22Rv1 (cell line): ENCODE measurements around the gene CEACAM20.

Experiments used
- CTCF ChIP-seq: fragments of 450-650 bp; IDR thresholded peaks from 2 replicates; pipeline ENCODE4 v1.5.1; 2017; ENCODE audit warnings: mild to moderate bottlenecking
- ZFX ChIP-seq: fragments of 450-650 bp; IDR thresholded peaks from 2 replicates; pipeline ENCODE4 v1.6.1; 2017; ENCODE audit warnings: antibody characterized with exemption, borderline replicate concordance

GRCh38 chr19:44570603-44570983, 41.1 kb upstream of the CEACAM20 start:
- TF ChIP-seq CTCF: no peak
- no peak for TF ChIP-seq ZFX
